ENCODE measurements around the gene PADI4. TPM values are rescaled to one million over a fixed set of nuclear protein-coding genes. Genes with fewer than 3 reads are reported as not detected.

PADI4 gene
- total and polyA plus RNA-seq, 2 donors (not counting 3 experiments of a cell fraction or from before 2014, with no cell fraction given), result not detected

DNA sequence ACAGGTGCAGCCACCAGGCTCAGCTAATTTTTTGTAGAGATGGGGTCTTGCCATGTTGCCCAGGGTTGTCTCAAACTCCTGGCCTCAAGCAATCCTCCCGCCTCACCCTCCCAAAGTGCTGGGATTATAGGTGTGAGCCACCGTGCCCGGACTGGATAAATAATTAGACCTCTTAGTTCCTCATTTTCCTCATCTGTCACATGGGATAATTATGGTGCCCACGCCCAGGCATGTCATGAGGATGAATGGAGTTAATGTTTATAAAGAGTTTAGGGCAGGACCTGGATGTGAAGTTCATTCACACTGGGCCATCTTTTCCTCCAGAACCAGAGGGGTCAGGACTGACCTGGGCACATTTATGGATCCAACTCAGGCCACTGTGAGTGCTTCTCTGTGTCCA is 35.4 kb upstream of the PADI4 start:
- H3K9me3 ChIP-seq (replicated peaks; ENCODE audit: control insufficient read depth, insufficient read depth, low read length), result no peaks in the 10 kb centered on the region
- BruUV-seq (replicated peaks), result no TSS peak
- H3K27me3 ChIP-seq (ENCODE audit: control insufficient read depth in 2 of 2, insufficient read depth in 2 of 2, low read length in 2 of 2), result no peaks in the 10 kb centered on the region
- H3K79me2 ChIP-seq (ENCODE audit: control insufficient read depth, insufficient read depth, low read length), result no peaks in the 10 kb centered on the region
- H3K4me3 ChIP-seq (replicated peaks in 1 of 3; ENCODE audit: insufficient read depth in 1 of 3, low read depth in 1 of 3, low read length in 3 of 3), result no peak overlapping the region
- intact Hi-C loops (cut with micrococcal nuclease) (no loop called here), dilution Hi-C loops (cut with MboI; ENCODE audit: extremely low pct_ligation_motif_present, low sequenced_read_pairs) (no loop called here)
- H3K36me3 ChIP-seq (ENCODE audit: control insufficient read depth in 2 of 2, extremely low read depth in 1 of 2, insufficient read depth in 2 of 2, low read length in 2 of 2), result no peaks in the 10 kb centered on the region
- H3K4me1 ChIP-seq (ENCODE audit: control insufficient read depth, extremely low read depth, insufficient read depth, low read length), result no peaks in the 10 kb centered on the region
- DNase-seq (ENCODE audit: low read depth, low spot score), result no peak
- no peaks in the 10 kb centered on the region for H3K9me1 ChIP-seq (replicated peaks; ENCODE audit: control insufficient read depth, extremely low read depth, insufficient read depth, low read length)
- H3K4me2 ChIP-seq (ENCODE audit: insufficient read depth, low read length), result no peak overlapping the region
- H4K20me1 ChIP-seq (replicated peaks; ENCODE audit: control insufficient read depth, extremely low read depth, insufficient read depth, low read length), result no peaks in the 10 kb centered on the region
- CTCF ChIA-PET, result interaction anchor here (0.9 to 4.8 kb wide), 8 partner anchors 10 to 212 kb away, joined by 3 to 31 read pairs (median 7); partner anchors contain the start of gene PADI2
- H3K9ac ChIP-seq (replicated peaks; ENCODE audit: extremely low read depth, insufficient read depth, low read length), result no peak overlapping the region
- no peak for TF ChIP-seq JUN (IDR thresholded peaks at IDR 0.05; ENCODE audit: borderline replicate concordance, insufficient read depth, insufficient read length, low read depth)
- TF ChIP-seq EZH2 (IDR thresholded peaks at IDR 0.05; ENCODE audit: borderline replicate concordance, low read depth, low read length, severe bottlenecking), result no peak
- TF ChIP-seq MYC (IDR thresholded peaks at IDR 0.05; ENCODE audit: low read depth, low read length), result no peak
- TF ChIP-seq, protein P1, sequence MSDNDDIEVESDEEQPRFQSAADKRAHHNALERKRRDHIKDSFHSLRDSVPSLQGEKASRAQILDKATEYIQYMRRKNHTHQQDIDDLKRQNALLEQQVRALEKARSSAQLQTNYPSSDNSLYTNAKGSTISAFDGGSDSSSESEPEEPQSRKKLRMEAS (IDR thresholded peaks at IDR 0.05; ENCODE audit: insufficient read depth, insufficient read length), result no peak
- TF ChIP-seq GATA2 (IDR thresholded peaks at IDR 0.05; ENCODE audit: insufficient read depth, insufficient read length, low read depth, low read length), result no peak
- TF ChIP-seq POLR2AphosphoS5 (IDR thresholded peaks at IDR 0.05; ENCODE audit: insufficient read depth, low read depth, low read length), result no peak
- TF ChIP-seq, protein P2, sequence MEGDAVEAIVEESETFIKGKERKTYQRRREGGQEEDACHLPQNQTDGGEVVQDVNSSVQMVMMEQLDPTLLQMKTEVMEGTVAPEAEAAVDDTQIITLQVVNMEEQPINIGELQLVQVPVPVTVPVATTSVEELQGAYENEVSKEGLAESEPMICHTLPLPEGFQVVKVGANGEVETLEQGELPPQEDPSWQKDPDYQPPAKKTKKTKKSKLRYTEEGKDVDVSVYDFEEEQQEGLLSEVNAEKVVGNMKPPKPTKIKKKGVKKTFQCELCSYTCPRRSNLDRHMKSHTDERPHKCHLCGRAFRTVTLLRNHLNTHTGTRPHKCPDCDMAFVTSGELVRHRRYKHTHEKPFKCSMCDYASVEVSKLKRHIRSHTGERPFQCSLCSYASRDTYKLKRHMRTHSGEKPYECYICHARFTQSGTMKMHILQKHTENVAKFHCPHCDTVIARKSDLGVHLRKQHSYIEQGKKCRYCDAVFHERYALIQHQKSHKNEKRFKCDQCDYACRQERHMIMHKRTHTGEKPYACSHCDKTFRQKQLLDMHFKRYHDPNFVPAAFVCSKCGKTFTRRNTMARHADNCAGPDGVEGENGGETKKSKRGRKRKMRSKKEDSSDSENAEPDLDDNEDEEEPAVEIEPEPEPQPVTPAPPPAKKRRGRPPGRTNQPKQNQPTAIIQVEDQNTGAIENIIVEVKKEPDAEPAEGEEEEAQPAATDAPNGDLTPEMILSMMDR (IDR thresholded peaks at IDR 0.05; ENCODE audit: extremely low read depth in 1 of 2, insufficient read depth in 1 of 2, low read depth in 1 of 2, low read length in 2 of 2), result no peak
- TF ChIP-seq POLR2A (IDR thresholded peaks at IDR 0.05; ENCODE audit: low read depth, low read length), result no peak
- TF ChIP-seq FOS (IDR thresholded peaks at IDR 0.05; ENCODE audit: borderline replicate concordance, insufficient read depth, low read length), result no peak
- POLR2A ChIA-PET, result no interaction called here
- H3K27ac ChIP-seq (ENCODE audit: insufficient read depth, low read depth, low read length), result no peak overlapping the region
- no peak overlapping the region for H2AFZ ChIP-seq (ENCODE audit: low read depth, low read length)
- FAIRE-seq, result no peak
